Right cardiac atrium (tissue), 5 donors: ENCODE results near the gene VWC2. TPM values are rescaled to one million over a fixed set of nuclear protein-coding genes. Genes with fewer than 3 reads are reported as not detected.

ENCODE experiments used
- ATAC-seq, 2 donors: fragments of 200-7000 bp; cut with Tn5 transposase; one replicate each; pipeline versions ENCODE4 v1.8.0 to v1.9.1; 2020; ENCODE audit warnings: moderate library complexity in 2 of 2, mild to moderate bottlenecking in 1 of 2
- DNase-seq, 3 donors: peaks; one replicate each; pipeline ENCODE4 v3.0.0-alpha.2; 2020
- H3K27ac ChIP-seq: one replicate; pipeline ENCODE4 v1.5.1; 2013; ENCODE audit warnings: mild to moderate bottlenecking, low read length, control low read depth, moderate library complexity
- H3K27me3 ChIP-seq: one replicate; pipeline ENCODE4 v1.6.1; 2013; ENCODE audit not compliant: control insufficient read depth, insufficient read depth
- H3K4me1 ChIP-seq: one replicate; pipeline ENCODE4 v1.6.1; 2013; ENCODE audit warnings: low read length; ENCODE audit not compliant: control insufficient read depth, insufficient read depth
- H3K4me3 ChIP-seq: one replicate; pipeline ENCODE4 v1.5.1; 2013; ENCODE audit warnings: low read length, control low read depth
- H3K9me3 ChIP-seq: one replicate; pipeline ENCODE4 v1.6.1; 2013; ENCODE audit warnings: low read length; ENCODE audit not compliant: control insufficient read depth
- WGBS: extraction: QIAGEN DNeasy Blood & Tissue Kit; methylation state at CpG from one replicate; pipeline ENCODE4 v1.1.7; 2013; 5-methylcytosine and 5-hydroxymethylcytosine counted together
- intact Hi-C, 4 donors: fragments of 100-400 bp; cut with DNase I; formaldehyde crosslinking; loops; one replicate each; pipeline versions ENCODE4 v1.11.0 to v1.14.0; 2022 to 2023
- long read RNA-seq, 4 donors: library from polyadenylated mRNA; unstranded; transcript quantifications; one replicate each; pipeline ENCODE4 v2.0.0, GENCODE V29; 2020 to 2021
- polyA plus RNA-seq: library from polyadenylated mRNA; stranded (reverse); fragments of 200-250 nt; gene quantifications from one replicate; pipeline ENCODE4 v1.2.3, GENCODE V29; 2013
- total RNA-seq, 4 donors: library from RNA; stranded (reverse); fragmentation: NEBNext Ultra II Directional; extraction: Animal tissue kit (Norgen Biotek cat#: 25700); gene quantifications; one replicate each; pipeline ENCODE4 v1.2.1, GENCODE V29; 2021
- donor health status: healthy with polysubstance abuse.
- donor health status: DM: no; HTN: yes; CAD: no.
- donor health status: DM: no; HTN: no; CAD: no.
- donor health status: DM: no; HTN: yes; CAD: no; lungs with severe emphysema.
- donor health status: DM: yes; HTN: yes; CAD: no.

Gene VWC2
- 10 to 100 TPM in 2 of 4 donors, 1 to 10 TPM in 2; 3.6 to 11.9 (median 10.4) TPM for total RNA-seq
- polyA plus RNA-seq = 5.8 TPM
- long read RNA-seq, donor 1, full-length matches to known transcripts = 41 of 91 reads
- long read RNA-seq, donor 1, partial matches to known transcripts = 25 of 91 reads
- long read RNA-seq, donor 1, other reads (novel, unspliced or antisense) = 25 of 91 reads
- long read RNA-seq, donor 2, full-length matches to known transcripts = 32 of 53 reads
- long read RNA-seq, donor 2, partial matches to known transcripts = 16 of 53 reads
- long read RNA-seq, donor 2, other reads (novel, unspliced or antisense) = 5 of 53 reads
- long read RNA-seq, donor 3, partial matches to known transcripts = 2 of 5 reads
- long read RNA-seq, donor 3, other reads (novel, unspliced or antisense) = 3 of 5 reads
- long read RNA-seq, donor 4, full-length matches to known transcripts = 27 of 44 reads
- long read RNA-seq, donor 4, partial matches to known transcripts = 9 of 44 reads
- long read RNA-seq, donor 4, other reads (novel, unspliced or antisense) = 8 of 44 reads

GRCh38 chr7:49773218-49773935 is at the start of gene VWC2:
VWC2 (plus strand) TSS chr7:49773638; CDS start chr7:49775436, 1,798 bp downstream.
- H3K27me3 ChIP-seq = no peaks in the 10 kb centered on the region
- intact Hi-C loops = loop anchor here in 3 of 4 donors (10.0 kb wide), 2 partner anchors 139 to 289 kb away; no protein-coding TSS in a partner anchor
- H3K27ac ChIP-seq = peak within 1 kb of the TSS; percentile 82
- H3K4me3 ChIP-seq = peak within 1 kb of the TSS; percentile 67
- H3K9me3 ChIP-seq = no peaks in the 10 kb centered on the region
- under 1% methylated on average over 75 of the region's 75 CpGs for WGBS
- peak; percentile 25 to 80 (median 72) for DNase-seq
- ATAC-seq = peak; percentile 72 to 79
- no peaks in the 10 kb centered on the region for H3K4me1 ChIP-seq

- H3K9me3 ChIP-seq = no peaks in the 10 kb centered on the region
- intact Hi-C loops = no loop called here
- H3K4me1 ChIP-seq = no peaks in the 10 kb centered on the region
- no peak overlapping the region for H3K4me3 ChIP-seq
- DNase-seq (no peak), ATAC-seq (no peak)
- no peak overlapping the region for H3K27ac ChIP-seq
- H3K27me3 ChIP-seq = no peaks in the 10 kb centered on the region
Observed at GRCh38 chr7:49724071-49724470, 49.4 kb upstream of the VWC2 start.

GRCh38 chr7:49731836-49732235 is 41.6 kb upstream of the VWC2 start:
- Histone ChIP-seq H3K4me1 (no peaks in the 10 kb centered on the region), H3K27ac (no peak overlapping the region), H3K27me3 (no peaks in the 10 kb centered on the region), H3K4me3 (no peak overlapping the region), H3K9me3 (no peaks in the 10 kb centered on the region)
- WGBS = 48% methylated on average over 2 of the region's 2 CpGs
- intact Hi-C loops = no loop called here
- ATAC-seq (no peak), DNase-seq (no peak)

DNA sequence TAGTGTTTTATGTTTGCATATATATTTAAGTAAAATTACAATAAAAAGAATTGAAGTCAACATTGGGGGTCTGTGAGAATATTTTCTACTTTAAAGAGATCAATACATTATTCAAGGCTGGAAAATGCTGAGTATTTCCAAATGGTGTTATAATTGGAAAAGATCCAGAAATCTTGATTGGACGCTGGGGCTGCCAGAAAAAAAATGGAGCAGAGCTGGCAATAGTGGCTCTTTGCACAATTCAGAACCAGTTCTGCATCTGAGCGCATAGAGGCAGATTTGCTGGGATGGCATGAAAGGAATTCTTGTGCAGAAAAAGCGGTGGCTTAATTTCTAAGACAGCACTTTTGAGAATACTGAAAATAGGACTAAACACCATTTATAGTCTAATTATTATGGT is 10.8 kb upstream of the VWC2 start:
- no peak overlapping the region for H3K27ac ChIP-seq
- H3K4me1 ChIP-seq = no peaks in the 10 kb centered on the region
- no peaks in the 10 kb centered on the region for H3K27me3 ChIP-seq
- ATAC-seq = no peak
- intact Hi-C loops = no loop called here
- H3K9me3 ChIP-seq = no peaks in the 10 kb centered on the region
- WGBS = 51% methylated on average over 3 of the region's 3 CpGs
- H3K4me3 ChIP-seq = no peak overlapping the region
- no peak for DNase-seq

DNA sequence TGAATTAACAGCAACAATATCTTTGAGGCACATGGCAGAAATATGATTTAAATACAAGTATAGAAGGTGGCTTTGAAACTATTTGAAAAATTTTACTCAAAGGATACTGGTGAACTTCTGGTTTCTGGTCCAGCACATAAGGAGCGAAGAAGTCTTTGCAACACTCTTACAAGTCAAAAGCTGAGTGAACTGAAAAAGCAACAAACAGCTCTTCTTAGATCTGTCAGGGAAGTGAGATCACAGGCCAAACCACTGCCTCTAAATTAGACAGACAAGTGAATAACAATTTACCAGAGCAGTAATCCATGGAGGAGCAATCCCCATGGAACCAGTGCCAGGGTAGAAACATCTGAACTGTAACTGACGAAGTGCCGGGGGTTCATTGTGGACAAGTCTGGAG is 9.6 kb upstream of the VWC2 start:
- Histone ChIP-seq H3K4me3 (no peak overlapping the region), H3K4me1 (no peaks in the 10 kb centered on the region), H3K9me3 (no peaks in the 10 kb centered on the region), H3K27ac (no peak overlapping the region), H3K27me3 (no peaks in the 10 kb centered on the region)
- 91% methylated on average over 3 of the region's 3 CpGs for WGBS
- DNase-seq (no peak), ATAC-seq (no peak)
- intact Hi-C loops = no loop called here

GRCh38 chr7:49766966-49767365 is 6.5 kb upstream of the VWC2 start:
- H3K9me3 ChIP-seq = no peaks in the 10 kb centered on the region
- ATAC-seq = no peak
- 89% methylated on average over 1 of the region's 1 CpG for WGBS

GRCh38 chr7:49767719-49768118 is 5.7 kb upstream of the VWC2 start:
- Histone ChIP-seq H3K9me3 (no peaks in the 10 kb centered on the region), H3K27me3 (no peaks in the 10 kb centered on the region), H3K4me3 (no peak overlapping the region), H3K27ac (no peak overlapping the region), H3K4me1 (no peaks in the 10 kb centered on the region)
- DNase-seq = no peak
- WGBS = 82% methylated on average over 5 of the region's 5 CpGs
- no peak for ATAC-seq
- intact Hi-C loops = no loop called here

More at GRCh38 chr7:49766966-49767365, 6.5 kb upstream of the VWC2 start:
- Histone ChIP-seq H3K4me3 (no peak overlapping the region), H3K4me1 (no peaks in the 10 kb centered on the region), H3K27ac (no peak overlapping the region), H3K27me3 (no peaks in the 10 kb centered on the region)
- no peak for DNase-seq
- intact Hi-C loops = no loop called here

DNA sequence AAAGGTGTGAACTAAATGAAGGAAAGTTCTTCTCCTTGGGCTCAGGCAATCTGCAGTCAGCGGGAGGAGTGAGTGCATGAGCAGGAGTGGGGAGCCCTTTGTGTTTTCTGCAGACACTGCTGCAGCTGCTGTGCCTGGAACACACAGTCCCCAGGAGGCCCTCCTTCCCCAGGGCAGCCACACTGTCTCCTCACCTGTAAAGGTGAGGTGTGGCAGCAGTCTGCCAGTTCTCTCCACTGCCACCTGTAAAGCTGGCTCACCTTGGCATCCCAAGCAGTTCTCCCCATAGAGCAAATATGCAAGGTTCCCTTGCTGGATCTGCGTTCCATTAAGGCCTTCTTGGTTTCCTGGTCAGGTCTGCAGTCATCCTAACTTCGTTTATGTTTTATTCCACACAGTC is 5.2 kb upstream of the VWC2 start:
- H3K4me1 ChIP-seq = no peaks in the 10 kb centered on the region
- no peak overlapping the region for H3K27ac ChIP-seq
- no peaks in the 10 kb centered on the region for H3K27me3 ChIP-seq
- no peaks in the 10 kb centered on the region for H3K9me3 ChIP-seq
- ATAC-seq = no peak
- WGBS = 84% methylated on average over 3 of the region's 3 CpGs
- H3K4me3 ChIP-seq = no peak overlapping the region
- DNase-seq = no peak
- intact Hi-C loops = no loop called here

DNA sequence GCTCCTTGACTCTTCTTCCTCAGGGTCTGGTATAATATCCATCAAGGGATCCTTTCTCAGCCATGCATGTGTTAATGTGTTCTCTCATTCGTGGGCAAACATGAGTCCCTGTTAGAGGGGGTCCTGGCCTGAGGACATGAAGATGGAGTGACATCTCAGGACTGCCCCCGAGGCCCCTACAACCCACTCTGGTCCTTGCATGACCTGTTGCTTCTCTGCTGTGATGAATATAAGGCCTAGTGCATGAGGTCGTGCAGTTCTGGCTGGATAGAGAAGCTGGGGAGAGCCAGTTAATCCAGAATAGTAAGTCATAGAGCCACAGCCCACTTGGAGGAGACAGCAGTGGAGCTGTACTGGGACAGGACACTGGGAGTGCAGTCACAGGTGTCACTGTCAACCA is 4.6 kb upstream of the VWC2 start:
- 53% methylated on average over 3 of the region's 3 CpGs for WGBS
- Histone ChIP-seq H3K9me3 (no peaks in the 10 kb centered on the region), H3K4me3 (no peak overlapping the region), H3K27ac (no peak overlapping the region), H3K27me3 (no peaks in the 10 kb centered on the region), H3K4me1 (no peaks in the 10 kb centered on the region)
- DNase-seq = no peak
- ATAC-seq = no peak
- intact Hi-C loops = no loop called here

GRCh38 chr7:49769285-49769857 is 4.1 kb upstream of the VWC2 start:
- ATAC-seq (no peak), DNase-seq (no peak)
- no peaks in the 10 kb centered on the region for H3K4me1 ChIP-seq
- no peak overlapping the region for H3K4me3 ChIP-seq
- intact Hi-C loops = no loop called here
- no peaks in the 10 kb centered on the region for H3K9me3 ChIP-seq
- no peak overlapping the region for H3K27ac ChIP-seq
- no peaks in the 10 kb centered on the region for H3K27me3 ChIP-seq

GRCh38 chr7:49770838-49771237 is 2.6 kb upstream of the VWC2 start:
- WGBS = 91% methylated on average over 4 of the region's 4 CpGs
- Histone ChIP-seq H3K4me3 (no peak overlapping the region), H3K27me3 (no peaks in the 10 kb centered on the region), H3K9me3 (no peaks in the 10 kb centered on the region), H3K27ac (no peak overlapping the region), H3K4me1 (no peaks in the 10 kb centered on the region)
- ATAC-seq (no peak), DNase-seq (no peak)
- intact Hi-C loops = loop anchor here in 3 of 4 donors (10.0 kb wide), 2 partner anchors 136 to 286 kb away; no protein-coding TSS in a partner anchor
